Measurements from ENCODE around the gene HOXC4. TPM values are rescaled to one million over a fixed set of nuclear protein-coding genes. Genes with fewer than 3 reads are reported as not detected.

The HOXC4 gene
- total and polyA plus RNA-seq, 2 of the 4 experiments (the other 2 are of a cell fraction): under 0.01 to 0.26 TPM

GRCh38 chr12:54005853-54006558 is 47.6 kb upstream of the HOXC4 start (continued):
- TF ChIP-seq MAFK (IDR thresholded peaks at IDR 0.05; ENCODE audit: low read depth, low read length): no peak

- H4K91ac ChIP-seq (ENCODE audit: insufficient read depth, low read depth, low read length): no peak overlapping the region
- H2AFZ ChIP-seq (replicated peaks; ENCODE audit: low read length, poor library complexity): peak overlapping the region; percentile 88
- no peak overlapping the region for H2BK120ac ChIP-seq (ENCODE audit: low read depth, low read length)
- WGBS, 2 experiments (ENCODE audit: extremely low coverage in 2 of 2, insufficient read length in 1 of 2): 13% methylated on average over 6 of the region's 22 CpGs; no CpG with 5 or more reads in 1 of the 2 experiments
- POLR2A ChIA-PET (ENCODE audit: unreplicated experiment): interaction anchor here (0.5 kb wide), 1 partner anchor 155 kb away, joined by 4 read pairs; no protein-coding TSS in a partner anchor
- H2AK5ac ChIP-seq (ENCODE audit: low read depth, low read length): no peak overlapping the region
- in situ Hi-C loops (cut with MboI; ENCODE audit: low sequenced_read_pairs): loop anchor here (5.0 kb wide), 1 partner anchor 186 kb away; no protein-coding TSS in a partner anchor
- no peaks in the 10 kb centered on the region for H4K20me1 ChIP-seq (ENCODE audit: insufficient read depth, low read length)
- H3K23ac ChIP-seq (ENCODE audit: low read depth, low read length): no peak overlapping the region
- H3K4me1 ChIP-seq (ENCODE audit: control insufficient read depth, insufficient read depth, low read length): no peaks in the 10 kb centered on the region
- H4K5ac ChIP-seq (ENCODE audit: low read depth, low read length): no peak overlapping the region
- H3K9ac ChIP-seq (ENCODE audit: low read depth, low read length): no peak overlapping the region
- H3K18ac ChIP-seq (ENCODE audit: low read depth, low read length): no peak overlapping the region
- no peak for DNase-seq
- H2BK15ac ChIP-seq (ENCODE audit: low read depth, low read length): no peak overlapping the region
- BruUV-seq (replicated peaks): no TSS peak
- no peak overlapping the region for H2BK5ac ChIP-seq (ENCODE audit: low read depth, low read length, poor library complexity, severe bottlenecking)
- no peak overlapping the region for H2AK9ac ChIP-seq (replicated peaks; ENCODE audit: low read depth, low read length, poor library complexity)
- H3K9me3 ChIP-seq (ENCODE audit: control insufficient read depth, insufficient read depth, low read length): no peaks in the 10 kb centered on the region
- H3K27ac ChIP-seq (ENCODE audit: insufficient read depth, low read length): no peak overlapping the region
- H3K36me3 ChIP-seq (ENCODE audit: control insufficient read depth, insufficient read depth, low read length): no peaks in the 10 kb centered on the region
- no peak overlapping the region for H2BK20ac ChIP-seq (ENCODE audit: low read depth, low read length)
- H3K27me3 ChIP-seq (ENCODE audit: control insufficient read depth, insufficient read depth, low read length): peaks cover 91% of the 10 kb centered on the region
- dilution Hi-C loops (cut with HindIII; ENCODE audit: low sequenced_read_pairs, unreplicated experiment): no loop called here
- no peak for ATAC-seq (ENCODE audit: low read depth)
- no peak overlapping the region for H3K4me2 ChIP-seq (ENCODE audit: low read depth, low read length)
- H3K14ac ChIP-seq (replicated peaks; ENCODE audit: low read depth, low read length): no peak overlapping the region
- H3K4me3 ChIP-seq (ENCODE audit: insufficient read depth, low read depth, low read length): no peak overlapping the region
- H3K56ac ChIP-seq (ENCODE audit: extremely low read depth, insufficient read depth, low read length): no peak overlapping the region
- no peak overlapping the region for H3K4ac ChIP-seq (ENCODE audit: low read depth, low read length)
- no peaks in the 10 kb centered on the region for H3K79me1 ChIP-seq (ENCODE audit: low read depth in 1 of 2, low read length in 2 of 2)
- no peaks in the 10 kb centered on the region for H3K9me1 ChIP-seq (ENCODE audit: insufficient read depth, low read length)
- intact Hi-C loops (cut with micrococcal nuclease): loop anchor here (1.0 to 10.0 kb wide), 5 partner anchors 185 to 353 kb away; no protein-coding TSS in a partner anchor
- CTCF ChIA-PET: interaction anchor here (0.6 to 3.1 kb wide), 5 partner anchors 182 to 200 kb away, joined by 3 to 19 read pairs (median 14); partner anchors contain the start of gene SMUG1
- no peak overlapping the region for H4K8ac ChIP-seq (ENCODE audit: low read depth in 2 of 2, low read length in 2 of 2)
- TF ChIP-seq NFE2L2 (IDR thresholded peaks at IDR 0.05; ENCODE audit: low read depth, low read length): no peak
- TF ChIP-seq, protein P1, sequence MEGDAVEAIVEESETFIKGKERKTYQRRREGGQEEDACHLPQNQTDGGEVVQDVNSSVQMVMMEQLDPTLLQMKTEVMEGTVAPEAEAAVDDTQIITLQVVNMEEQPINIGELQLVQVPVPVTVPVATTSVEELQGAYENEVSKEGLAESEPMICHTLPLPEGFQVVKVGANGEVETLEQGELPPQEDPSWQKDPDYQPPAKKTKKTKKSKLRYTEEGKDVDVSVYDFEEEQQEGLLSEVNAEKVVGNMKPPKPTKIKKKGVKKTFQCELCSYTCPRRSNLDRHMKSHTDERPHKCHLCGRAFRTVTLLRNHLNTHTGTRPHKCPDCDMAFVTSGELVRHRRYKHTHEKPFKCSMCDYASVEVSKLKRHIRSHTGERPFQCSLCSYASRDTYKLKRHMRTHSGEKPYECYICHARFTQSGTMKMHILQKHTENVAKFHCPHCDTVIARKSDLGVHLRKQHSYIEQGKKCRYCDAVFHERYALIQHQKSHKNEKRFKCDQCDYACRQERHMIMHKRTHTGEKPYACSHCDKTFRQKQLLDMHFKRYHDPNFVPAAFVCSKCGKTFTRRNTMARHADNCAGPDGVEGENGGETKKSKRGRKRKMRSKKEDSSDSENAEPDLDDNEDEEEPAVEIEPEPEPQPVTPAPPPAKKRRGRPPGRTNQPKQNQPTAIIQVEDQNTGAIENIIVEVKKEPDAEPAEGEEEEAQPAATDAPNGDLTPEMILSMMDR (conservative IDR thresholded peaks at IDR 0.05; ENCODE audit: low read depth, low read length): no peak
- TF ChIP-seq RFX5 (IDR thresholded peaks at IDR 0.05; ENCODE audit: low read depth, low read length): no peak
- no peak for TF ChIP-seq CEBPB (IDR thresholded peaks at IDR 0.05; ENCODE audit: low read depth, low read length)
- TF ChIP-seq BHLHE40 (IDR thresholded peaks at IDR 0.05; ENCODE audit: low read depth, low read length): no peak
- TF ChIP-seq CHD1 (IDR thresholded peaks at IDR 0.05; ENCODE audit: low read depth, low read length): no peak
- no peak for TF ChIP-seq MXI1 (IDR thresholded peaks at IDR 0.05; ENCODE audit: borderline replicate concordance, low read depth, low read length)
- TF ChIP-seq RCOR1 (IDR thresholded peaks at IDR 0.05; ENCODE audit: insufficient replicate concordance, low read length): no peak
- no peak for TF ChIP-seq MAZ (IDR thresholded peaks at IDR 0.05; ENCODE audit: borderline replicate concordance, low read depth, low read length)
- TF ChIP-seq FOS (IDR thresholded peaks at IDR 0.05; ENCODE audit: low read depth, low read length): no peak
- no peak for TF ChIP-seq MAFK (IDR thresholded peaks at IDR 0.05; ENCODE audit: low read depth, low read length)
- no peak for TF ChIP-seq RAD21 (IDR thresholded peaks at IDR 0.05; ENCODE audit: low read length)
- TF ChIP-seq POLR2A (IDR thresholded peaks at IDR 0.05; ENCODE audit: low read depth, low read length): no peak
These were observed 46.9 kb upstream of the HOXC4 start for GRCh38 chr12:54006559-54007220.
